ENCODE data around the gene CNOT10. TPM values are rescaled to one million over a fixed set of nuclear protein-coding genes. Genes with fewer than 3 reads are reported as not detected.
A peak's percentile ranks its signal among the peaks of the same experiment; 100 is the strongest.

Gene CNOT10, protein sequence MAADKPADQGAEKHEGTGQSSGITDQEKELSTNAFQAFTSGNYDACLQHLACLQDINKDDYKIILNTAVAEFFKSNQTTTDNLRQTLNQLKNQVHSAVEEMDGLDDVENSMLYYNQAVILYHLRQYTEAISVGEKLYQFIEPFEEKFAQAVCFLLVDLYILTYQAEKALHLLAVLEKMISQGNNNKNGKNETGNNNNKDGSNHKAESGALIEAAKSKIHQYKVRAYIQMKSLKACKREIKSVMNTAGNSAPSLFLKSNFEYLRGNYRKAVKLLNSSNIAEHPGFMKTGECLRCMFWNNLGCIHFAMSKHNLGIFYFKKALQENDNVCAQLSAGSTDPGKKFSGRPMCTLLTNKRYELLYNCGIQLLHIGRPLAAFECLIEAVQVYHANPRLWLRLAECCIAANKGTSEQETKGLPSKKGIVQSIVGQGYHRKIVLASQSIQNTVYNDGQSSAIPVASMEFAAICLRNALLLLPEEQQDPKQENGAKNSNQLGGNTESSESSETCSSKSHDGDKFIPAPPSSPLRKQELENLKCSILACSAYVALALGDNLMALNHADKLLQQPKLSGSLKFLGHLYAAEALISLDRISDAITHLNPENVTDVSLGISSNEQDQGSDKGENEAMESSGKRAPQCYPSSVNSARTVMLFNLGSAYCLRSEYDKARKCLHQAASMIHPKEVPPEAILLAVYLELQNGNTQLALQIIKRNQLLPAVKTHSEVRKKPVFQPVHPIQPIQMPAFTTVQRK
- 10 to 100 TPM; 10.3 to 18.1 (median 12.7) TPM for total RNA-seq
- polyA plus RNA-seq: 10 to 100 TPM; 10.9 to 15.4 (median 11.7) TPM
- long read RNA-seq, donor 1, partial matches to known transcripts: 0 of 6 reads
- long read RNA-seq, donor 1, other reads (novel, unspliced or antisense): 2 of 6 reads
- long read RNA-seq, donor 2, transcript CNOT10-201 (19 exons, 2,815 nt): major isoform, 15 of 27 reads
- long read RNA-seq, donor 2, partial matches to known transcripts: 5 of 27 reads
- long read RNA-seq, donor 2, other reads (novel, unspliced or antisense): 7 of 27 reads

DNA sequence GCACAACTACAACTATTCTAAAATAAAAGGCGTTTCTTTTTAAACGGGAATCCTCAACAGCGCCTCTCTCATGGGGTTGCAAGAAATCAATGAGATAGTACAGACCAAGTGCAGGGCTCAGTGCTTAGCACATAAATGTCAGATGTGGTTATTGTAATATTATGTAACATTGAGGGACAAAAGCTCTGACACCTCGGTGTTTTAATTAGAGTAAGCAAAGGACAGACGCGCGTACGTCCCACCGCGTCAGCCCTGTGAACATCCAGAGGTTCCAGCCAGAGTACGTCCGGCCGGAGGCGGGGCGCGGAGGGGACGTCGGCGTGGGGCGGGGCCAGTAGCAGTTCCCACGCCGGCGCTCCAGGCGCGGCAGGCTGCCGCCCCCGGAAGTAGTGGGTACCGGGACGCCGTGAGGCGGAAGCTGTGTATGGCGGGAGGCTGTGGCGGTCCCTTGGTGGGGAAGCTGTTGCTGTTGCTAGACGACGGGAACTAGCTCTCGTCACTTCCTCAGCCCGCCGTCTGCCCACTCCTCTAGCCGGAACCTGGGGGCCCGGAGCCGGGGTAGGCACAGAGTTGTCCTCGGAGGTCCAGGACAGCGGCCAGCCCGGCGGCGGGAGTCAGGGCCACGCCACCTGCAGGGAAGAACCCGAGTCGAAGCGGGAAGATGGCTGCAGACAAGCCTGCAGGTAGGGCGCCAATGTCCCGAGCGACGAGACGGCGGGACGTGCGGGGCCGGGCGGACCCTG is at the start of gene CNOT10:
Gene CNOT10, plus strand, starts transcription at position 389 of the 743 bp plus-strand sequence. Its CDS starts 273 bp downstream, at position 662.
- Histone ChIP-seq H3K4me1 (peaks cover 10% of the 10 kb centered on the region), H3K4me3 (peak within 1 kb of the TSS; percentile 85), H3K9me3 (no peaks in the 10 kb centered on the region), H3K27me3 (ENCODE audit: insufficient read depth in 3 of 3, low read length in 2 of 3) (no peaks in the 10 kb centered on the region), H3K36me3 (ENCODE audit: insufficient read depth in 1 of 2, low read depth in 1 of 2) (no peaks in the 10 kb centered on the region), H3K27ac (peak within 1 kb of the TSS; percentile 78)
- DNase-seq: peak; percentile 95 to 97
- intact Hi-C loops (cut with DNase I): loop anchor here (5.0 to 10.0 kb wide), 2 partner anchors 110 to 113 kb away; partner anchors contain the start of gene DYNC1LI1 (in 2 of the 2)
- TF ChIP-seq, protein P1, sequence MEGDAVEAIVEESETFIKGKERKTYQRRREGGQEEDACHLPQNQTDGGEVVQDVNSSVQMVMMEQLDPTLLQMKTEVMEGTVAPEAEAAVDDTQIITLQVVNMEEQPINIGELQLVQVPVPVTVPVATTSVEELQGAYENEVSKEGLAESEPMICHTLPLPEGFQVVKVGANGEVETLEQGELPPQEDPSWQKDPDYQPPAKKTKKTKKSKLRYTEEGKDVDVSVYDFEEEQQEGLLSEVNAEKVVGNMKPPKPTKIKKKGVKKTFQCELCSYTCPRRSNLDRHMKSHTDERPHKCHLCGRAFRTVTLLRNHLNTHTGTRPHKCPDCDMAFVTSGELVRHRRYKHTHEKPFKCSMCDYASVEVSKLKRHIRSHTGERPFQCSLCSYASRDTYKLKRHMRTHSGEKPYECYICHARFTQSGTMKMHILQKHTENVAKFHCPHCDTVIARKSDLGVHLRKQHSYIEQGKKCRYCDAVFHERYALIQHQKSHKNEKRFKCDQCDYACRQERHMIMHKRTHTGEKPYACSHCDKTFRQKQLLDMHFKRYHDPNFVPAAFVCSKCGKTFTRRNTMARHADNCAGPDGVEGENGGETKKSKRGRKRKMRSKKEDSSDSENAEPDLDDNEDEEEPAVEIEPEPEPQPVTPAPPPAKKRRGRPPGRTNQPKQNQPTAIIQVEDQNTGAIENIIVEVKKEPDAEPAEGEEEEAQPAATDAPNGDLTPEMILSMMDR (IDR thresholded peaks at IDR 0.05): peak; percentile 22
- 0% methylated on average over 49 to 60 of the region's 60 CpGs for WGBS, 3 donors
- peak; percentile 99 to 100 (median 100) for ATAC-seq

DNA sequence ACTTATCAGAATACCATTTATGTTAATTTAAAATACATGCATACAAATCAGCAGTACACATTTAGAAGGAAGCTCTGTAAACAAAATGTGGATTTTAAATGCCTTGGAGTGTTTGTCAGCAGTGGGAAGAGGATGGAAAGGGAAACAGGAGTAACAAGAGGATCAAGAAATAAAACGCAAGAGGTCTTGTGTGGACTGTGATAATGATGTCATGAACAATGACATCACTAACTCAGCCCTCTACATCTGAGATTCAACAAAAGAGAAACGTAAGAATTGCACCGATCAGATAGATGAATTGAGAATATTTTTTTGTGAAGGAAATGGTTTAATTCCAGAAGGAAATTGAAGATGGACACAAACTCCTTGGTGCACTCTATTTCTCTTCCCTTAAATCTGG is 44.0 kb upstream of the CNOT10 start:
- H3K9me3 ChIP-seq: no peaks in the 10 kb centered on the region
- TF ChIP-seq, protein P1 (IDR thresholded peaks at IDR 0.05): no peak
- intact Hi-C loops (cut with DNase I): no loop called here
- no peaks in the 10 kb centered on the region for H3K36me3 ChIP-seq (ENCODE audit: insufficient read depth in 1 of 2, low read depth in 1 of 2)
- ATAC-seq: no peak
- no peaks in the 10 kb centered on the region for H3K27me3 ChIP-seq (ENCODE audit: insufficient read depth in 3 of 3, low read length in 2 of 3)
- DNase-seq: no peak
- 56 to 73% (median 63%) methylated on average over 3 of the region's 3 CpGs for WGBS, 3 donors
- H3K27ac ChIP-seq: no peak overlapping the region
- no peak overlapping the region for H3K4me3 ChIP-seq
- H3K4me1 ChIP-seq: no peaks in the 10 kb centered on the region

DNA sequence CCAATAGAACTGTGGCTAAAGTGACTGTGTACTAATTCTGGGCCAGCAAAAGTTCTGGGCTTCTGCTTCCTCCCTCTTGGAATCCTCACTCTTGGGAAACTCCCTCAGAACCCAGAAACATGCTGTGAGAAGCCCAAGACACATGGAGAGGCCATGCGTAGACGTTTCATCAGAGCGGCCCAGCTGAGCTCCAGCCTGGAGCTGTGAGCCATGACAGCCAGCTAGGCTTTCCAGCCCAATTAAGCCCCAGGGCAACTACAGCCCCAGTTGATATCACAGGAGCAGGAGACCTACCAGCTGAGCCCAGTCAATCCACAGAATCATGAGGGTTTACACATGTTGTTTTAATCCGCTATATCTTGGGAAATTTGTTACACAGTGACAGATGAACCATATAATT is 43.6 kb upstream of the CNOT10 start:
- Histone ChIP-seq H3K36me3 (ENCODE audit: insufficient read depth in 1 of 2, low read depth in 1 of 2) (no peaks in the 10 kb centered on the region), H3K27ac (no peak overlapping the region), H3K4me1 (no peaks in the 10 kb centered on the region), H3K4me3 (no peak overlapping the region), H3K9me3 (no peaks in the 10 kb centered on the region), H3K27me3 (ENCODE audit: insufficient read depth in 3 of 3, low read length in 2 of 3) (no peaks in the 10 kb centered on the region)
- WGBS, 3 donors: 45 to 57% (median 49%) methylated on average over 4 of the region's 4 CpGs
- ATAC-seq (peak in 2 of 4 donors; percentile 19 to 29), DNase-seq (no peak)
- TF ChIP-seq, protein P1 (IDR thresholded peaks at IDR 0.05): no peak
- intact Hi-C loops (cut with DNase I): no loop called here

DNA sequence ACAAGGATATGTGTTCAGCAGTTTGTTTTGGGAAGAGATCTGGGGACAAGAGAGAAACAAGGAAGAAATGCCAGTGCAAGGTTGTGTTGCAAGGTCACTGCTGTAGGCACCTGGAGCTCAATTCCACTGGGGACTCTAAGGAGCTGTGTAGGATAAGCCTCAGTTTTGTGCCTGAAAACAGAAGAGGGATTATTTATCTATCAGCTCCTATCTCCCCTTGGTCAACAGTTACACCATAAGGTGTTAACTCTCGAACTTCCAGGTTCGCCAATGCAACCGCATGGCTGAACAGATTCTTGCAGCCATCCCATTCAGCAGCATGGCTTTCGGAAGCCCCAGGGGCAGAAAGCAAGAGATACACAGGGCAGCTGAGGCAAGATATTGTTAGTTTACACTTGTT is 41.6 kb upstream of the CNOT10 start:
- intact Hi-C loops (cut with DNase I): no loop called here
- H3K36me3 ChIP-seq (ENCODE audit: insufficient read depth in 1 of 2, low read depth in 1 of 2): no peaks in the 10 kb centered on the region
- H3K4me3 ChIP-seq: no peak overlapping the region
- H3K27me3 ChIP-seq (ENCODE audit: insufficient read depth in 3 of 3, low read length in 2 of 3): no peaks in the 10 kb centered on the region
- DNase-seq (no peak), ATAC-seq (no peak)
- H3K9me3 ChIP-seq: no peaks in the 10 kb centered on the region
- TF ChIP-seq, protein P1 (IDR thresholded peaks at IDR 0.05): no peak
- H3K27ac ChIP-seq: no peak overlapping the region
- no peaks in the 10 kb centered on the region for H3K4me1 ChIP-seq
- 89 to 91% (median 89%) methylated on average over 4 of the region's 4 CpGs for WGBS, 3 donors
